GM12878 (cell line): Measurements from ENCODE around the gene TYRO3. TPM values are rescaled to one million over a fixed set of nuclear protein-coding genes. Genes with fewer than 3 reads are reported as not detected.

Experiments used
- ATAC-seq: fragments of 200-7000 bp; cut with Tn5 transposase; 3 replicates; pipeline ENCODE4 v1.9.1; 2020; ENCODE audit warnings: mild to moderate bottlenecking, moderate library complexity
- BruUV-seq: library from RNA; stranded (reverse); fragments of 400-500 nt; replicated peaks from 2 replicates; lab custom pipeline; 2021; lab: Mats Ljungman, UMichigan
- CTCF ChIA-PET: fragments of 300-600 bp; sonication (Branson Sonifier 250); formaldehyde crosslinking; extraction: SDS; loops from one replicate; lab custom pipeline; 2021; ENCODE audit warnings: inconsistent platforms; lab: Yijun Ruan, JAX
- POLR2A ChIA-PET: fragments of 350-600 bp; formaldehyde crosslinking; extraction: SDS; loops from one replicate; lab custom pipeline; 2021; ENCODE audit warnings: inconsistent platforms; lab: Charles Lee
- RAD21 ChIA-PET: fragments of 300-600 bp; sonication (Branson Sonifier 250); formaldehyde crosslinking; loops from one replicate; lab custom pipeline; 2023; ENCODE audit warnings: antibody characterized with exemption; ENCODE audit not compliant: unreplicated experiment; lab: Charles Lee
- SMC1A ChIA-PET: fragments of 300-600 bp; sonication (Branson Sonifier 250); formaldehyde crosslinking; loops from one replicate; lab custom pipeline; 2023; ENCODE audit not compliant: unreplicated experiment, uncharacterized antibody; lab: Charles Lee
- DNase-seq: peaks from one replicate; pipeline ENCODE4 v3.0.0-alpha.2; 2011; ENCODE audit warnings: low read depth, low spot score
- FAIRE-seq: peaks from 3 replicates; lab custom pipeline; 2011; peaks lifted over from hg19 to GRCh38; lab: Jason Lieb, UNC
- H2AFZ ChIP-seq: 2 replicates; pipeline ENCODE4 v1.6.0; 2011; ENCODE audit warnings: low read depth, low read length, control low read depth; ENCODE audit not compliant: control insufficient read depth
- H3K27ac ChIP-seq: 2 replicates; pipeline ENCODE4 v1.5.1; 2011; ENCODE audit warnings: control low read depth; ENCODE audit not compliant: control insufficient read depth, insufficient read depth
- H3K27me3 ChIP-seq, 2 experiments: replicated peaks in 1 of 2; 2 replicates each; pipeline versions ENCODE4 v1.6.0 to v1.6.1; 2011; ENCODE audit warnings: low read length in 1 of 2; ENCODE audit not compliant: control insufficient read depth in 2 of 2, insufficient read depth in 2 of 2
- H3K36me3 ChIP-seq, 2 experiments: 2 replicates each; pipeline ENCODE4 v1.5.1; 2011; ENCODE audit warnings: low read length in 1 of 2; ENCODE audit not compliant: control insufficient read depth in 2 of 2, insufficient read depth in 2 of 2
- H3K4me1 ChIP-seq: 2 replicates; pipeline ENCODE4 v1.6.1; 2011; ENCODE audit warnings: mild to moderate bottlenecking, low read length, moderate library complexity, mixed read lengths; ENCODE audit not compliant: control insufficient read depth, insufficient read depth
- H3K4me2 ChIP-seq: 2 replicates; pipeline ENCODE4 v1.6.0; 2011; ENCODE audit warnings: control low read depth; ENCODE audit not compliant: control insufficient read depth, insufficient read depth
- H3K4me3 ChIP-seq: fragments of 200-600 bp; sonication (generic); 2 replicates; pipeline ENCODE4 v1.5.1; 2016
- H3K79me2 ChIP-seq: 2 replicates; pipeline ENCODE4 v1.6.0; 2011; ENCODE audit warnings: low read length; ENCODE audit not compliant: control insufficient read depth, insufficient read depth
- H3K9ac ChIP-seq: 2 replicates; pipeline ENCODE4 v1.8.0; 2011; ENCODE audit warnings: low read length, control low read depth, mixed read lengths; ENCODE audit not compliant: control insufficient read depth, insufficient read depth
- H3K9me3 ChIP-seq: replicated peaks from 3 replicates; pipeline ENCODE4 v1.5.1; 2011; ENCODE audit warnings: mild to moderate bottlenecking, low read length; ENCODE audit not compliant: control insufficient read depth, insufficient read depth
- H4K20me1 ChIP-seq: 2 replicates; pipeline ENCODE4 v1.6.0; 2011; ENCODE audit not compliant: control insufficient read depth, insufficient read depth
- BCL11A ChIP-seq: IDR thresholded peaks from 2 replicates; pipeline ENCODE4 v1.6.1; 2011; ENCODE audit warnings: low read depth, low read length
- BMI1 ChIP-seq: fragments of 450-650 bp; IDR thresholded peaks from 2 replicates; pipeline ENCODE4 v1.6.1; 2016; ENCODE audit warnings: mild to moderate bottlenecking, moderate library complexity, borderline replicate concordance
- CBFB ChIP-seq: IDR thresholded peaks from 2 replicates; pipeline ENCODE4 v1.6.1; 2016; ENCODE audit warnings: antibody characterized with exemption, low read depth
- CEBPZ ChIP-seq: fragments of 150-350 bp; IDR thresholded peaks from 2 replicates; pipeline ENCODE4 v1.6.1; 2016; ENCODE audit warnings: low read depth, low read length
- CHD2 ChIP-seq: IDR thresholded peaks from 2 replicates; pipeline ENCODE4 v1.6.1; 2011; ENCODE audit warnings: low read depth, low read length, improper control_type of control experiment, borderline replicate concordance
- CREM ChIP-seq: IDR thresholded peaks from 2 replicates; pipeline ENCODE4 v1.6.1; 2014; ENCODE audit warnings: antibody characterized with exemption, low read depth
- EGR1 ChIP-seq, 2 experiments: IDR thresholded peaks; 1 replicate in 1 of 2; 2 replicates in 1 of 2; pipeline ENCODE4 v1.6.1; 2011 to 2012; ENCODE audit warnings: low read depth in 2 of 2, low read length in 2 of 2, borderline replicate concordance in 1 of 2, mild to moderate bottlenecking in 1 of 2, moderate library complexity in 1 of 2
- ELK1 ChIP-seq: IDR thresholded peaks from 2 replicates; pipeline ENCODE4 v1.6.1; 2012; ENCODE audit warnings: low read depth, low read length, improper control_type of control experiment
- LARP7 ChIP-seq: fragments of 450-650 bp; IDR thresholded peaks from 2 replicates; pipeline ENCODE4 v1.6.1; 2017; ENCODE audit warnings: mild to moderate bottlenecking
- MXI1 ChIP-seq: fragments of 150-350 bp; IDR thresholded peaks from 2 replicates; pipeline ENCODE4 v1.6.1; 2011; ENCODE audit warnings: low read depth, mild to moderate bottlenecking, inconsistent platforms, low read length, improper control_type of control experiment
- MYC ChIP-seq: IDR thresholded peaks from 2 replicates; pipeline ENCODE4 v1.6.1; 2011; ENCODE audit warnings: mild to moderate bottlenecking, low read length, moderate library complexity, inconsistent platforms; ENCODE audit not compliant: insufficient read depth, insufficient replicate concordance, insufficient read length, severe bottlenecking
- NFYB ChIP-seq: IDR thresholded peaks from 2 replicates; pipeline ENCODE4 v1.6.1; 2011; ENCODE audit warnings: low read depth, mild to moderate bottlenecking, low read length, improper control_type of control experiment, moderate library complexity; ENCODE audit not compliant: insufficient read depth
- RBBP5 ChIP-seq: fragments of 200-600 bp; sonication (generic); conservative IDR thresholded peaks from 2 replicates; pipeline ENCODE4 v1.6.1; 2016
- RUNX3 ChIP-seq: IDR thresholded peaks from 2 replicates; pipeline ENCODE4 v1.6.1; 2012; ENCODE audit warnings: low read length, inconsistent platforms
- SMARCA5 ChIP-seq: fragments of 450-650 bp; IDR thresholded peaks from 2 replicates; pipeline ENCODE4 v1.6.1; 2017; ENCODE audit warnings: mild to moderate bottlenecking
- WGBS: methylation state at CpG from one replicate; pipeline ENCODE4 v1.1.6; 2016; ENCODE audit warnings: low lambda C conversion rate; ENCODE audit not compliant: insufficient replicate concordance, insufficient coverage; ENCODE audit errors: missing lambda C conversion rate; 5-methylcytosine and 5-hydroxymethylcytosine counted together
- in situ Hi-C: fragments of 300-500 bp; cut with MboI; formaldehyde crosslinking; loops from 9 replicates; pipeline ENCODE4 v1.14.3; 2018; ENCODE audit warnings: mixed read lengths
- intact Hi-C: fragments of 100-400 bp; cut with micrococcal nuclease; formaldehyde crosslinking; loops from one replicate; pipeline ENCODE4 v1.14.2; 2022; ENCODE audit not compliant: unreplicated experiment
- polyA plus RNA-seq, 11 experiments: library from polyadenylated mRNA; depleted of rRNA in 4 of 11; unstranded in 6 of 11; stranded (reverse) in 5 of 11; fragments of >200 nt; fragmentation: Nextera tagmentation in 4 of 11; fragmentation: Illumina TruSeq in 1 of 11; extraction: Ambion mirVana in 4 of 11; extraction: Trizol in 1 of 11; gene quantifications; 1 replicate in 1 of 11; 2 replicates in 10 of 11; pipeline versions ENCODE4 v1.2.1 to v1.2.3, GENCODE V29; 2011 to 2016; ENCODE audit warnings: inconsistent platforms in 2 of 11, missing spikeins in 2 of 11, low read depth in 1 of 11
- total RNA-seq, 4 experiments: library from RNA; depleted of rRNA in 3 of 4; stranded (reverse); fragments of >200 nt in 3 of 4; fragmentation: Illumina TruSeq in 1 of 4; extraction: Trizol in 1 of 4; gene quantifications; 2 replicates each; pipeline versions ENCODE4 v1.2.1 to v1.2.3, GENCODE V29; 2013 to 2021
- TF ChIP-seq, protein P1 (sequence below): IDR thresholded peaks from 2 replicates; pipeline ENCODE4 v1.6.1; 2012; ENCODE audit warnings: improper control_type of control experiment, low read depth, low read length; ENCODE audit not compliant: insufficient replicate concordance

TYRO3 gene
- total and polyA plus RNA-seq, 10 of the 15 experiments (the other 5 are each of a cell fraction or from before 2014, with no cell fraction given) = 0.06 to 0.28 (median 0.13) TPM; not detected in 4

GRCh38 chr15:41573396-41573795, 14.4 kb downstream of the TYRO3 start:
- CTCF ChIA-PET = interaction anchor here (0.7 kb wide), 1 partner anchor 17 kb away, joined by 3 read pairs; no protein-coding TSS in a partner anchor
- TF ChIP-seq MYC = no peak
- TF ChIP-seq, protein P1, sequence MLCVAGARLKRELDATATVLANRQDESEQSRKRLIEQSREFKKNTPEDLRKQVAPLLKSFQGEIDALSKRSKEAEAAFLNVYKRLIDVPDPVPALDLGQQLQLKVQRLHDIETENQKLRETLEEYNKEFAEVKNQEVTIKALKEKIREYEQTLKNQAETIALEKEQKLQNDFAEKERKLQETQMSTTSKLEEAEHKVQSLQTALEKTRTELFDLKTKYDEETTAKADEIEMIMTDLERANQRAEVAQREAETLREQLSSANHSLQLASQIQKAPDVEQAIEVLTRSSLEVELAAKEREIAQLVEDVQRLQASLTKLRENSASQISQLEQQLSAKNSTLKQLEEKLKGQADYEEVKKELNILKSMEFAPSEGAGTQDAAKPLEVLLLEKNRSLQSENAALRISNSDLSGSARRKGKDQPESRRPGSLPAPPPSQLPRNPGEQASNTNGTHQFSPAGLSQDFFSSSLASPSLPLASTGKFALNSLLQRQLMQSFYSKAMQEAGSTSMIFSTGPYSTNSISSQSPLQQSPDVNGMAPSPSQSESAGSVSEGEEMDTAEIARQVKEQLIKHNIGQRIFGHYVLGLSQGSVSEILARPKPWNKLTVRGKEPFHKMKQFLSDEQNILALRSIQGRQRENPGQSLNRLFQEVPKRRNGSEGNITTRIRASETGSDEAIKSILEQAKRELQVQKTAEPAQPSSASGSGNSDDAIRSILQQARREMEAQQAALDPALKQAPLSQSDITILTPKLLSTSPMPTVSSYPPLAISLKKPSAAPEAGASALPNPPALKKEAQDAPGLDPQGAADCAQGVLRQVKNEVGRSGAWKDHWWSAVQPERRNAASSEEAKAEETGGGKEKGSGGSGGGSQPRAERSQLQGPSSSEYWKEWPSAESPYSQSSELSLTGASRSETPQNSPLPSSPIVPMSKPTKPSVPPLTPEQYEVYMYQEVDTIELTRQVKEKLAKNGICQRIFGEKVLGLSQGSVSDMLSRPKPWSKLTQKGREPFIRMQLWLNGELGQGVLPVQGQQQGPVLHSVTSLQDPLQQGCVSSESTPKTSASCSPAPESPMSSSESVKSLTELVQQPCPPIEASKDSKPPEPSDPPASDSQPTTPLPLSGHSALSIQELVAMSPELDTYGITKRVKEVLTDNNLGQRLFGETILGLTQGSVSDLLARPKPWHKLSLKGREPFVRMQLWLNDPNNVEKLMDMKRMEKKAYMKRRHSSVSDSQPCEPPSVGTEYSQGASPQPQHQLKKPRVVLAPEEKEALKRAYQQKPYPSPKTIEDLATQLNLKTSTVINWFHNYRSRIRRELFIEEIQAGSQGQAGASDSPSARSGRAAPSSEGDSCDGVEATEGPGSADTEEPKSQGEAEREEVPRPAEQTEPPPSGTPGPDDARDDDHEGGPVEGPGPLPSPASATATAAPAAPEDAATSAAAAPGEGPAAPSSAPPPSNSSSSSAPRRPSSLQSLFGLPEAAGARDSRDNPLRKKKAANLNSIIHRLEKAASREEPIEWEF = no peak
- TF ChIP-seq LARP7 = no peak
- no peak for TF ChIP-seq SMARCA5
- TF ChIP-seq ELK1 = no peak
- no peak for TF ChIP-seq MXI1
- TF ChIP-seq BCL11A = no peak
- no peak for TF ChIP-seq NFYB
- no peak for TF ChIP-seq CHD2
- TF ChIP-seq CBFB = no peak
- no peak for TF ChIP-seq RBBP5
- TF ChIP-seq CEBPZ = no peak
- no peak for TF ChIP-seq CREM
- no peak for TF ChIP-seq EGR1 (IDR thresholded peaks at IDR 0.05; ENCODE audit: borderline replicate concordance in 1 of 2, low read depth in 2 of 2, low read length in 2 of 2)
- TF ChIP-seq BMI1 = no peak
- no peak for TF ChIP-seq RUNX3

More at GRCh38 chr15:41573396-41573795, 14.4 kb downstream of the TYRO3 start:
- Histone ChIP-seq H4K20me1 (no peaks in the 10 kb centered on the region), H3K4me2 (no peak overlapping the region), H3K79me2 (no peaks in the 10 kb centered on the region), H3K4me3 (no peak overlapping the region), H3K9ac (no peak overlapping the region), H3K36me3 (no peaks in the 10 kb centered on the region), H3K27ac (no peak overlapping the region), H2AFZ (no peak overlapping the region), H3K9me3 (no peaks in the 10 kb centered on the region), H3K4me1 (no peaks in the 10 kb centered on the region), H3K27me3 (peaks cover 0 to 1% of the 10 kb centered on the region in 2 experiments; a peak in 1 of 4 replicates)
- intact Hi-C loops (no loop called here), in situ Hi-C loops (no loop called here)
- BruUV-seq = no TSS peak
- RAD21 ChIA-PET = no interaction called here
- FAIRE-seq (no peak), DNase-seq (no peak), ATAC-seq (no peak)
- WGBS = 28% methylated on average over 13 of the region's 13 CpGs
- POLR2A ChIA-PET = no interaction called here
- SMC1A ChIA-PET = no interaction called here
